GM21825 (cell line): ENCODE data around the gene ZBTB44.

Experiments used
- ATAC-seq: cut with Tn5 transposase; IDR thresholded peaks from one replicate; pipeline ENCODE4 v1.9.1; 2021; ENCODE audit warnings: mild to moderate bottlenecking, moderate library complexity; ENCODE audit not compliant: unreplicated experiment

The ZBTB44 gene

DNA sequence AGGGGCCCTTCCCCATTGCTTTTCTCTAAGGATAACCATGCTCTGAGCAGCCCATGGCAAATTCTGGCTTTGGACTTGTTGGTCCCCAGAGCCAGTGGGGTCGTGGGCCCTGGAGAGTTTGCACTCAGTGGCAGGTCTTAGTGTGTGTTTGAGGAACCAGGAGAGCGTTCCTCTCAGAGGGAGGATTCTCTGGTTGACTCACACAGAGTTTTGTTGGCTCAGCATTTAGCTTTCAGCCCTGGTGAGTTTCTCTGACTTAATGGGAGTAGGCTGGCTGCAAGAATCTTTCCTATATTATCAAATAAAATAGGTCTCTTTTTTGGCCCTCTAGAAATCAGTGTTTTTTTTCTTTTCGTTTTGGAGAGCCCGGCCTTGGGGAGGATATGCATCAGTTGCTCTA, 134.2 kb downstream of the ZBTB44 start:
- ATAC-seq, result no peak

DNA sequence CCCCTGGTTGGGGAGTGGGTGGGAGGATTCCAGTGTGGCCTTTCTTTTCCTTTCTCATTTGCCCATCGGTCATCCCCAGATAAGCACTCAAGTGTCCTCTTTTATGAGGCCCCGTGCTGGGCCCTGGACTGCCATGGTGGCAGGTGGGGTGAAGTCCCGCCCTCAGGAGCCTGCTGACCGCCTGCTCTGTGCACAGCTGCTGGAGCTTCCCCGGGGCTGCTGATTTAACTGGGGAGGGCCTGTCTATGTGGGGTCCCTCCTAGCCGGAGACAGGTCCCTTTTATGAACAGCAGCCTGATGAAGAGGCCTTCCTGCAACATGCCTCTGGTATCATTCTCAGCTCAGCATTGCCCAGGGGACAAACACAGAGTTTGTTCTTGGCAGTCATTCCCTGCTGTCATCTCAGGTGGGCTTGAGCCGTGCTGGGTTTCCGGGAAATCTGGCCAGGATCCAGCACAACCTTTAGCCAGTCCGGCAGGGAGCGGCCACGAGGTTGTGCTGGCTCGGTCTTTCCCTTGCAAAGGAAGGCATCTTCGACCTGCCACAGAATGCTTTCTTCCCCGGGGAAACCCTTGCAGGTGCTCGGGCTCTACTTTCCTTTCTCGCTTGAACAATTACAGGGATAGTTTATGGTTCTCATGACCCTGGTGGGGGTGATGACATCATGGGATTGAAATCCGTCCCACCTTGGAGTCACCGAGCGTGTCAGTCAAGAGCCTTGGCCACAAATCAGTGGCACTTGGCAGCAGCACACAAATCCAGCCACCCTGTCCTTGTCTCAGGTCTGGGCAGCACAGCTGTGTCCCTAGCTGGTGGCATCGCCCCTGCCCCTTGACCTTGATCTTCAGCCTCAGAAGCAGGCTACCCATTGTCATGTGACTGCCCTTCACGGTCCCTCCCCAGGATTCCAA, 135.1 kb downstream of the ZBTB44 start:
- no peak for ATAC-seq

DNA sequence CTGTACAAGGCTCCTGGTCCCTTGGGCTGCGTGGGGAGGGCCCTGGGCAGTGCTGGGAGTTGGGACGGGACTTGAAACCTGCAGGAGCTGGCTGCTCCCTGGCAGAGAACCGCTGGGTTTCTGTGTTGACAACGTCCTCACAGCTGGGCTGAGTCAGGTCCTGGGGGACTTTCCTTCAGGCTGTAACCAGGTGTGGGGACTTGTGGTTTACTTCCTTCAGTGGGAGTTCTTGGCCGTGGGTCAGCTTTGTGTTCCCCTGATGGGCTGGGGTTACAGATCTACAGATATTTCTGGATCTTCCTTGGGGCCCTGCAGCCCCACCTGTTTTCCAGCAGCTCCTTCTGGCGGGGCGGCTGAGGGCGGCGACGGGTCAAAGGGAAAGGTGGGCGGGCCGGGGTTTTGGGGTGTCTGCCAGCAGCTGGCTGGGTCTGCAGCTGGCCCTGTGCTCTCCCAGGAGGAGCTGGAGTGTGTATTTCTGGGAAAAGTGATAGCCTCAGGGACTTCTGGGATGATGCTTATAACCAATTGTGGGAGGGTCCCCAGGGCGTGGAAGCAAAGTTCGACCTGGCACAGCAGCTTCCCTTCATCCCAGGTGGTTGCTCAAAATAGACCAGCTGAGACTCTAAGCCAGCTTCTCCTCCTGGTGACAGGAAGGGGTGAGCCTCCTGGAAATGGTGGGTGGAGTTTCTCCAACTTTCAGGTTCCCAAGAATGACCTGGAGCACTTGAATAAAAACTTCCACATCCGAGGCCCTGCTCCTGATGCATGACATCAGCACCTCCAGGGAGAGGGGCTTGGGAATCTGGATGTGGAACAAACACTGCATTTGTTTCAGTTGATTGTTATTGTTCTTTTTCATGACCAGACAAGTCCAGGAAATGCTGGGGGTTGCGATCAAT, 136.0 kb downstream of the ZBTB44 start:
- no peak for ATAC-seq

DNA sequence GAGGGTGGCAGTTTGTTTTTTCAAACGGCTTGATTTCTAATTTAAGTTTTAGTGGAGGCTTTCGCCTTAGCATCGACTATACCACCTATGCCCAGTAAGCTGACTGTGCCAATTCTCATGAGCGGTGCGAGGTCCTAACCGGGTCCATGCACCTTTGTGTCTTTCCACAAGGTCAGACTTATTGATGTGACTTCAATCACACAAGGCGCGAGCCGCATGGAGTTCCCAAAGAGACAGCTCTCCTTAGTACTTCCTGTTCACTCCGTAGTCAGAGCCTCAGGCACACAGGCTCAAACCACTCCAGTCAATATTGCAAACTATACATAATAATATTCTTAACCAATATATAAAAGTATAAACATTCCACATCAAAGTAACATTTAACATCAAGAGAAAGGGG, 136.9 kb downstream of the ZBTB44 start:
- ATAC-seq, result no peak
